Hepatocyte (in vitro differentiated cells): ENCODE measurements around the gene PRDM16.

ENCODE experiments used
- EZH2 ChIP-seq: fragments of 200-600 bp; sonication (generic); IDR thresholded peaks from 2 replicates; pipeline ENCODE4 v1.6.1; 2016; ENCODE audit warnings: antibody characterized with exemption, mild to moderate bottlenecking, borderline replicate concordance
- TF ChIP-seq, protein P1 (sequence below): fragments of 200-600 bp; sonication (generic); IDR thresholded peaks from 2 replicates; pipeline ENCODE4 v1.5.1; 2016; ENCODE audit warnings: antibody characterized with exemption, mild to moderate bottlenecking; ENCODE audit not compliant: poor library complexity

- TF ChIP-seq, protein P1, sequence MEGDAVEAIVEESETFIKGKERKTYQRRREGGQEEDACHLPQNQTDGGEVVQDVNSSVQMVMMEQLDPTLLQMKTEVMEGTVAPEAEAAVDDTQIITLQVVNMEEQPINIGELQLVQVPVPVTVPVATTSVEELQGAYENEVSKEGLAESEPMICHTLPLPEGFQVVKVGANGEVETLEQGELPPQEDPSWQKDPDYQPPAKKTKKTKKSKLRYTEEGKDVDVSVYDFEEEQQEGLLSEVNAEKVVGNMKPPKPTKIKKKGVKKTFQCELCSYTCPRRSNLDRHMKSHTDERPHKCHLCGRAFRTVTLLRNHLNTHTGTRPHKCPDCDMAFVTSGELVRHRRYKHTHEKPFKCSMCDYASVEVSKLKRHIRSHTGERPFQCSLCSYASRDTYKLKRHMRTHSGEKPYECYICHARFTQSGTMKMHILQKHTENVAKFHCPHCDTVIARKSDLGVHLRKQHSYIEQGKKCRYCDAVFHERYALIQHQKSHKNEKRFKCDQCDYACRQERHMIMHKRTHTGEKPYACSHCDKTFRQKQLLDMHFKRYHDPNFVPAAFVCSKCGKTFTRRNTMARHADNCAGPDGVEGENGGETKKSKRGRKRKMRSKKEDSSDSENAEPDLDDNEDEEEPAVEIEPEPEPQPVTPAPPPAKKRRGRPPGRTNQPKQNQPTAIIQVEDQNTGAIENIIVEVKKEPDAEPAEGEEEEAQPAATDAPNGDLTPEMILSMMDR = no peak
- no peak for TF ChIP-seq EZH2
These were observed 49.4 kb upstream of the PRDM16 start for GRCh38 chr1:3019516-3020051.
